ENCODE measurements around the gene SLC13A3. TPM values are rescaled to one million over a fixed set of nuclear protein-coding genes. Genes with fewer than 3 reads are reported as not detected.

The SLC13A3 gene
- total RNA-seq, 1 donor from 2014 or later: 2.9 TPM

- DNase-seq (ENCODE audit: low spot score, unreplicated experiment): no peak
- Mint-ChIP-seq H3K36me3 (ENCODE audit: insufficient read depth) (no peaks in the 10 kb centered on the region), H3K4me1 (ENCODE audit: low read depth) (no peaks in the 10 kb centered on the region), H3K27ac (no peak overlapping the region), H3K9me3 (ENCODE audit: low read depth) (no peaks in the 10 kb centered on the region), H3K4me3 (ENCODE audit: low read depth) (no peak overlapping the region), H3K27me3 (no peaks in the 10 kb centered on the region)
- no peak for TF ChIP-seq CTCF (IDR thresholded peaks at IDR 0.05; ENCODE audit: unreplicated experiment)
Measured at GRCh38 chr20:46545827-46546138, 105.5 kb downstream of the SLC13A3 start.

- H3K4me1 Mint-ChIP-seq (ENCODE audit: low read depth): no peaks in the 10 kb centered on the region
- no peak for TF ChIP-seq CTCF (IDR thresholded peaks at IDR 0.05; ENCODE audit: unreplicated experiment)
- no peaks in the 10 kb centered on the region for H3K9me3 Mint-ChIP-seq (ENCODE audit: low read depth)
- H3K4me3 Mint-ChIP-seq (ENCODE audit: low read depth): no peak overlapping the region
- H3K27me3 Mint-ChIP-seq: no peaks in the 10 kb centered on the region
- no peaks in the 10 kb centered on the region for H3K36me3 Mint-ChIP-seq (ENCODE audit: insufficient read depth)
- H3K27ac Mint-ChIP-seq: no peak overlapping the region
- no peak for DNase-seq (ENCODE audit: low spot score, unreplicated experiment)
Measured at GRCh38 chr20:46545077-46545826, 106.0 kb downstream of the SLC13A3 start.

GRCh38 chr20:46544576-46544975, 106.7 kb downstream of the SLC13A3 start:
- Mint-ChIP-seq H3K36me3 (ENCODE audit: insufficient read depth) (no peaks in the 10 kb centered on the region), H3K4me1 (ENCODE audit: low read depth) (no peaks in the 10 kb centered on the region), H3K27ac (no peak overlapping the region), H3K4me3 (ENCODE audit: low read depth) (no peak overlapping the region), H3K27me3 (no peaks in the 10 kb centered on the region), H3K9me3 (ENCODE audit: low read depth) (no peaks in the 10 kb centered on the region)
- DNase-seq (ENCODE audit: low spot score, unreplicated experiment): no peak
- no peak for TF ChIP-seq CTCF (IDR thresholded peaks at IDR 0.05; ENCODE audit: unreplicated experiment)

- H3K27ac Mint-ChIP-seq: no peak overlapping the region
- H3K9me3 Mint-ChIP-seq (ENCODE audit: low read depth): no peaks in the 10 kb centered on the region
- H3K4me3 Mint-ChIP-seq (ENCODE audit: low read depth): no peak overlapping the region
Measured at GRCh38 chr20:46543959-46544358, 107.3 kb downstream of the SLC13A3 start.

GRCh38 chr20:46543033-46543432, 108.2 kb downstream of the SLC13A3 start:
- H3K4me3 Mint-ChIP-seq (ENCODE audit: low read depth): no peak overlapping the region
- TF ChIP-seq CTCF (IDR thresholded peaks at IDR 0.05; ENCODE audit: unreplicated experiment): no peak
- H3K27ac Mint-ChIP-seq: no peak overlapping the region
- no peaks in the 10 kb centered on the region for H3K9me3 Mint-ChIP-seq (ENCODE audit: low read depth)
- no peaks in the 10 kb centered on the region for H3K36me3 Mint-ChIP-seq (ENCODE audit: insufficient read depth)
- H3K27me3 Mint-ChIP-seq: peaks cover 4% of the 10 kb centered on the region
- DNase-seq (ENCODE audit: low spot score, unreplicated experiment): no peak
- H3K4me1 Mint-ChIP-seq (ENCODE audit: low read depth): no peaks in the 10 kb centered on the region

More at GRCh38 chr20:46543959-46544358, 107.3 kb downstream of the SLC13A3 start:
- H3K36me3 Mint-ChIP-seq (ENCODE audit: insufficient read depth): no peaks in the 10 kb centered on the region
- DNase-seq (ENCODE audit: low spot score, unreplicated experiment): no peak
- H3K27me3 Mint-ChIP-seq: peaks cover 4% of the 10 kb centered on the region
- TF ChIP-seq CTCF (IDR thresholded peaks at IDR 0.05; ENCODE audit: unreplicated experiment): no peak
- H3K4me1 Mint-ChIP-seq (ENCODE audit: low read depth): no peaks in the 10 kb centered on the region

Data from progenitor cell of endocrine pancreas (in vitro differentiated cells).